GM18873 (cell line): ENCODE data around the gene FXYD3.
"Not testable (repeated sequence)": the region's sequence is repeated elsewhere in the genome, so short reads cannot be mapped to it uniquely, and the experiment has no call there.

Experiments
- ATAC-seq: cut with Tn5 transposase; IDR thresholded peaks from one replicate; pipeline ENCODE4 v1.9.1; 2021; ENCODE audit warnings: mild to moderate bottlenecking, moderate library complexity, moderate number of reproducible peaks; ENCODE audit not compliant: unreplicated experiment, low FRiP score

The FXYD3 gene

GRCh38 chr19:35122687-35123551 is 7.3 kb downstream of the FXYD3 start:
- no peak for ATAC-seq

GRCh38 chr19:35123573-35123972 is 8.0 kb downstream of the FXYD3 start:
- no peak for ATAC-seq

GRCh38 chr19:35124098-35125060 is 8.8 kb downstream of the FXYD3 start:
- ATAC-seq = peak; percentile 49

- no peak for ATAC-seq
Measured at GRCh38 chr19:35125270-35125717, 9.7 kb downstream of the FXYD3 start.

GRCh38 chr19:35125749-35126623 is 10.4 kb downstream of the FXYD3 start:
- no peak for ATAC-seq

GRCh38 chr19:35126624-35126959 is 11.0 kb downstream of the FXYD3 start:
- no peak for ATAC-seq

- ATAC-seq = no peak
Measured at GRCh38 chr19:35127871-35128270, 12.2 kb downstream of the FXYD3 start.

- no peak for ATAC-seq
Measured at GRCh38 chr19:35128398-35129057, 12.9 kb downstream of the FXYD3 start.

- not testable (repeated sequence) for ATAC-seq
Measured at GRCh38 chr19:35129724-35130274, 14.2 kb downstream of the FXYD3 start.

- no peak for ATAC-seq
Measured at GRCh38 chr19:35130761-35131720, 15.4 kb downstream of the FXYD3 start.

- no peak for ATAC-seq
Measured at GRCh38 chr19:35132254-35132653, 16.6 kb downstream of the FXYD3 start.

- no peak for ATAC-seq
Measured at GRCh38 chr19:35133826-35134225, 18.2 kb downstream of the FXYD3 start.

- ATAC-seq = no peak
Measured at GRCh38 chr19:35134601-35135242, 19.1 kb downstream of the FXYD3 start, which contains the start of gene LGI4. LGI4 (minus strand) TSS chr19:35135059; CDS start chr19:35134680, 379 bp downstream.

GRCh38 chr19:35135389-35135909 is 19.8 kb downstream of the FXYD3 start:
- ATAC-seq = no peak

- ATAC-seq = no peak
Measured at GRCh38 chr19:35136231-35136630, 20.6 kb downstream of the FXYD3 start.

- ATAC-seq = no peak
Measured at GRCh38 chr19:35136977-35137702, 21.5 kb downstream of the FXYD3 start.
